GM21529 (cell line): ENCODE data around the gene RBM20.

Source experiments
- ATAC-seq: cut with Tn5 transposase; IDR thresholded peaks from one replicate; pipeline ENCODE4 v1.9.1; 2021; ENCODE audit not compliant: unreplicated experiment

RBM20 gene

GRCh38 chr10:110804376-110804775 is 160.2 kb downstream of the RBM20 start:
- no peak for ATAC-seq

GRCh38 chr10:110805292-110805691 is 161.2 kb downstream of the RBM20 start:
- ATAC-seq, result no peak

- ATAC-seq, result no peak
Measured at GRCh38 chr10:110806335-110806734, 162.2 kb downstream of the RBM20 start.

- ATAC-seq, result no peak
Measured at GRCh38 chr10:110808123-110808522, 164.0 kb downstream of the RBM20 start.

GRCh38 chr10:110808615-110809014 is 164.5 kb downstream of the RBM20 start:
- ATAC-seq, result no peak

- ATAC-seq, result no peak
Measured at GRCh38 chr10:110810625-110811024, 166.5 kb downstream of the RBM20 start.

- no peak for ATAC-seq
Measured at GRCh38 chr10:110811791-110812581, 167.8 kb downstream of the RBM20 start.

GRCh38 chr10:110812583-110812982 is 168.4 kb downstream of the RBM20 start:
- ATAC-seq, result no peak

GRCh38 chr10:110813743-110814472 is 169.8 kb downstream of the RBM20 start:
- ATAC-seq, result no peak

- peak; percentile 75 for ATAC-seq
Measured at GRCh38 chr10:110815354-110816004, 171.3 kb downstream of the RBM20 start.

- ATAC-seq, result no peak
Measured at GRCh38 chr10:110817614-110818013, 173.5 kb downstream of the RBM20 start.

GRCh38 chr10:110818311-110819256 is 174.4 kb downstream of the RBM20 start:
- no peak for ATAC-seq

GRCh38 chr10:110820321-110820814 is 176.2 kb downstream of the RBM20 start:
- ATAC-seq, result no peak

GRCh38 chr10:110821508-110821907 is 177.4 kb downstream of the RBM20 start:
- ATAC-seq, result no peak

GRCh38 chr10:110822035-110822711 is 178.0 kb downstream of the RBM20 start:
- no peak for ATAC-seq

GRCh38 chr10:110822712-110823311 is 178.7 kb downstream of the RBM20 start:
- no peak for ATAC-seq

- no peak for ATAC-seq
Measured at GRCh38 chr10:110824152-110824441, 180.0 kb downstream of the RBM20 start.

GRCh38 chr10:110824660-110825059 is 180.5 kb downstream of the RBM20 start:
- ATAC-seq, result no peak

GRCh38 chr10:110825508-110825907 is 181.4 kb downstream of the RBM20 start:
- no peak for ATAC-seq

- ATAC-seq, result no peak
Measured at GRCh38 chr10:110827410-110827809, 183.3 kb downstream of the RBM20 start.
